ENCODE measurements around the gene LUZP1. TPM values are rescaled to one million over a fixed set of nuclear protein-coding genes. Genes with fewer than 3 reads are reported as not detected.

Gene LUZP1
- total and polyA plus RNA-seq, 11 donors, result 6.1 to 42.3 (median 30.0) TPM

- intact Hi-C loops (cut with DNase I), result loop anchor here in 1 of 10 donors (5.0 kb wide), 1 partner anchor 64 kb away; the partner anchor contains the start of gene LUZP1
- DNase-seq, result no peak
Measured at GRCh38 chr1:23103001-23103889, 65.4 kb downstream of the LUZP1 start.

GRCh38 chr1:23102289-23102688 is 66.4 kb downstream of the LUZP1 start:
- H3K9me3 ChIP-seq, result no peaks in the 10 kb centered on the region
- WGBS, 4 donors, result 0 to 8% (median 5%) methylated on average over 1 of the region's 1 CpG
- no peak for TF ChIP-seq POLR2A (IDR thresholded peaks at IDR 0.05)
- ATAC-seq, result peak; percentile 56 to 74 (median 66)
- H3K27ac ChIP-seq, result peak overlapping the region; percentile 4 to 83 (median 58)
- H3K36me3 ChIP-seq, result peaks cover 0 to 29% (median 16%) of the 10 kb centered on the region in 9 donors
- H3K4me1 ChIP-seq, result peaks cover 17 to 60% (median 52%) of the 10 kb centered on the region in 12 donors
- peak in 1 of 5 donors; percentile 34 for DNase-seq
- intact Hi-C loops (cut with DNase I), result loop anchor here in 1 of 10 donors (5.0 kb wide), 1 partner anchor 65 kb away; the partner anchor contains the start of gene LUZP1
- H3K4me3 ChIP-seq, result no peak overlapping the region
- H3K27me3 ChIP-seq, result no peaks in the 10 kb centered on the region

More at GRCh38 chr1:23103001-23103889, 65.4 kb downstream of the LUZP1 start:
- no peaks in the 10 kb centered on the region for H3K9me3 ChIP-seq
- H3K36me3 ChIP-seq, result peaks cover 0 to 39% (median 25%) of the 10 kb centered on the region in 9 donors
- 36 to 44% (median 38%) methylated on average over 10 of the region's 10 CpGs for WGBS, 4 donors
- H3K4me3 ChIP-seq, result no peak overlapping the region
- peak overlapping the region; percentile 16 to 83 (median 58) for H3K27ac ChIP-seq
- TF ChIP-seq CTCF (IDR thresholded peaks at IDR 0.05) (no peak), POLR2A (IDR thresholded peaks at IDR 0.05) (no peak)
- H3K27me3 ChIP-seq, result no peaks in the 10 kb centered on the region
- peaks cover 17 to 58% (median 51%) of the 10 kb centered on the region in 12 donors for H3K4me1 ChIP-seq
- ATAC-seq, result peak in 3 of 4 donors; percentile 21 to 36 (median 30)

- no peaks in the 10 kb centered on the region for H3K27me3 ChIP-seq
- DNase-seq (no peak), ATAC-seq (no peak)
- H3K27ac ChIP-seq, result peak overlapping the region; percentile 4 to 83 (median 58)
- peaks cover 17 to 60% (median 52%) of the 10 kb centered on the region in 12 donors for H3K4me1 ChIP-seq
- H3K9me3 ChIP-seq, result no peaks in the 10 kb centered on the region
- intact Hi-C loops (cut with DNase I), result loop anchor here in 1 of 10 donors (5.0 kb wide), 1 partner anchor 65 kb away; the partner anchor contains the start of gene LUZP1
- TF ChIP-seq POLR2A (IDR thresholded peaks at IDR 0.05), result no peak
- no peak for TF ChIP-seq CTCF (IDR thresholded peaks at IDR 0.05)
- H3K4me3 ChIP-seq, result no peak overlapping the region
- WGBS, 4 donors, result 40 to 56% (median 41%) methylated on average over 2 of the region's 2 CpGs
- H3K36me3 ChIP-seq, result peaks cover 0 to 29% (median 12%) of the 10 kb centered on the region in 9 donors
Measured at GRCh38 chr1:23101887-23102286, 66.8 kb downstream of the LUZP1 start.

- Histone ChIP-seq H3K27ac (peak overlapping the region in 9 of 12 donors; percentile 40 to 83 (median 59)), H3K4me1 (peaks cover 17 to 60% (median 52%) of the 10 kb centered on the region in 12 donors), H3K9me3 (no peaks in the 10 kb centered on the region), H3K36me3 (peaks cover 0 to 26% (median 6%) of the 10 kb centered on the region in 9 donors), H3K27me3 (no peaks in the 10 kb centered on the region), H3K4me3 (no peak overlapping the region)
- WGBS, 4 donors, result 80 to 91% (median 85%) methylated on average over 3 of the region's 3 CpGs
- intact Hi-C loops (cut with DNase I), result loop anchor here in 1 of 10 donors (5.0 kb wide), 1 partner anchor 66 kb away; the partner anchor contains the start of gene LUZP1
- no peak for TF ChIP-seq CTCF (IDR thresholded peaks at IDR 0.05)
- TF ChIP-seq POLR2A (IDR thresholded peaks at IDR 0.05), result no peak
- ATAC-seq, result no peak
- DNase-seq, result no peak
Measured at GRCh38 chr1:23101101-23101827, 67.4 kb downstream of the LUZP1 start.
